Measurements from ENCODE around the gene PLA2G4B. TPM values are rescaled to one million over a fixed set of nuclear protein-coding genes. Genes with fewer than 3 reads are reported as not detected.
"Not testable (repeated sequence)": the region's sequence is repeated elsewhere in the genome, so short reads cannot be mapped to it uniquely, and the experiment has no call there.

The PLA2G4B gene
- polyA plus RNA-seq, 4 donors = 7.6 to 9.1 (median 8.2) TPM

GRCh38 chr15:41825572-41826535, 12.8 kb upstream of the PLA2G4B start:
- DNase-seq (ENCODE audit: low read depth in 4 of 4, low spot score in 3 of 4) = no peak

- DNase-seq (ENCODE audit: low read depth in 4 of 4, low spot score in 3 of 4) = no peak
These were observed 11.3 kb upstream of the PLA2G4B start for GRCh38 chr15:41827290-41827879.

- peak; percentile 77 to 87 (median 80) for DNase-seq (ENCODE audit: low read depth in 4 of 4, low spot score in 3 of 4)
These were observed 10.5 kb upstream of the PLA2G4B start, which contains the start of gene JMJD7 for GRCh38 chr15:41827880-41828806. JMJD7 (plus strand) TSS chr15:41828092; CDS start chr15:41828125, 33 bp downstream.

- DNase-seq (ENCODE audit: low read depth in 4 of 4, low spot score in 3 of 4) = no peak
These were observed 9.9 kb upstream of the PLA2G4B start for GRCh38 chr15:41828807-41829141.

GRCh38 chr15:41829959-41830646, 8.5 kb upstream of the PLA2G4B start:
- DNase-seq (ENCODE audit: low read depth in 4 of 4, low spot score in 3 of 4) = no peak

- DNase-seq (ENCODE audit: low read depth in 4 of 4, low spot score in 3 of 4) = not testable (repeated sequence)
These were observed 7.4 kb upstream of the PLA2G4B start for GRCh38 chr15:41831291-41831690.

- no peak for DNase-seq (ENCODE audit: low read depth in 4 of 4, low spot score in 3 of 4)
These were observed 6.4 kb upstream of the PLA2G4B start for GRCh38 chr15:41832208-41832607.

GRCh38 chr15:41832875-41833274, 5.8 kb upstream of the PLA2G4B start:
- DNase-seq (ENCODE audit: low read depth in 4 of 4, low spot score in 3 of 4) = no peak

GRCh38 chr15:41834096-41834495, 4.6 kb upstream of the PLA2G4B start:
- no peak for DNase-seq (ENCODE audit: low read depth in 4 of 4, low spot score in 3 of 4)

GRCh38 chr15:41836073-41836472, 2.6 kb upstream of the PLA2G4B start:
- DNase-seq (ENCODE audit: low read depth in 4 of 4, low spot score in 3 of 4) = no peak

GRCh38 chr15:41836713-41837454, 1.8 kb upstream of the PLA2G4B start:
- no peak for DNase-seq (ENCODE audit: low read depth in 4 of 4, low spot score in 3 of 4)

GRCh38 chr15:41839781-41840491, 1.3 kb downstream of the PLA2G4B start:
- no peak for DNase-seq (ENCODE audit: low read depth in 4 of 4, low spot score in 3 of 4)

GRCh38 chr15:41840673-41841072, 2.0 kb downstream of the PLA2G4B start:
- no peak for DNase-seq (ENCODE audit: low read depth in 4 of 4, low spot score in 3 of 4)

- DNase-seq (ENCODE audit: low read depth in 4 of 4, low spot score in 3 of 4) = no peak
These were observed 2.5 kb downstream of the PLA2G4B start for GRCh38 chr15:41841131-41841530.

- no peak for DNase-seq (ENCODE audit: low read depth in 4 of 4, low spot score in 3 of 4)
These were observed 3.6 kb downstream of the PLA2G4B start for GRCh38 chr15:41842229-41842628.

- no peak for DNase-seq (ENCODE audit: low read depth in 4 of 4, low spot score in 3 of 4)
These were observed 4.9 kb downstream of the PLA2G4B start for GRCh38 chr15:41843571-41843970.

- DNase-seq (ENCODE audit: low read depth in 4 of 4, low spot score in 3 of 4) = no peak
These were observed 6.2 kb downstream of the PLA2G4B start for GRCh38 chr15:41844814-41845213.

- DNase-seq (ENCODE audit: low read depth in 4 of 4, low spot score in 3 of 4) = no peak
These were observed 8.6 kb downstream of the PLA2G4B start for GRCh38 chr15:41847206-41847605.

GRCh38 chr15:41847981-41848380, 9.3 kb downstream of the PLA2G4B start:
- DNase-seq (ENCODE audit: low read depth in 4 of 4, low spot score in 3 of 4) = no peak
